Endometrial microvascular endothelial cells (primary cell): ENCODE measurements around the gene SLC6A19. TPM values are rescaled to one million over a fixed set of nuclear protein-coding genes. Genes with fewer than 3 reads are reported as not detected.
"Not testable (repeated sequence)": the region's sequence is repeated elsewhere in the genome, so short reads cannot be mapped to it uniquely, and the experiment has no call there.

Experiments
- in situ Hi-C: cut with HindIII; loops from 2 replicates; pipeline ENCODE4 v1.10.0; 2017; ENCODE audit warnings: low sequenced_read_pairs, low pct_unique_long_range_greater_than_20kb; ENCODE audit errors: inconsistent ontology term
- total RNA-seq: library from RNA; depleted of rRNA; stranded (reverse); fragments of >200 nt; gene quantifications from one replicate; pipeline ENCODE4 v1.2.3, GENCODE V29; 2015; ENCODE audit errors: inconsistent ontology term

Gene SLC6A19
- total RNA-seq, 1 donor from 2014 or later = not detected

DNA sequence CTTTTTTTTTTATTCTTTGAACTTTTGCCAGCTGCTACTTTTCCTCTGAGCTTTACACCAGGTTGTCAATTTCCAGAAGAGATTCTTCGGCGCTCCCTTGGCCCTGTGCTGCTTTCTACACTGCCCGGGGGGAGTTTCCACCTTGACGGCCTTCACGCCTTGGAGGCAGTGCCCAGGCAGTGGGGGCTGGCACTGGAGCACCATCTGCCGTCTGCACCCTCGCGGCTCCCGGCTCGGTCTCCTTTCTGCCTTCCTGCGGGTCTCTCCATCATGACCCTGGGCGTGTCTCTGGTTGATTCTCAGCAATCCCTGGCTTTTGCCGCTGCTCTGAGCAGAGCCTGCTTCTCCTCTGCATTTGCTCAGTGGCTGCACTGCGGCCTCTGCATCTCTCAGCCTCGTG is 26.7 kb downstream of the SLC6A19 start:
- in situ Hi-C loops = no loop called here

DNA sequence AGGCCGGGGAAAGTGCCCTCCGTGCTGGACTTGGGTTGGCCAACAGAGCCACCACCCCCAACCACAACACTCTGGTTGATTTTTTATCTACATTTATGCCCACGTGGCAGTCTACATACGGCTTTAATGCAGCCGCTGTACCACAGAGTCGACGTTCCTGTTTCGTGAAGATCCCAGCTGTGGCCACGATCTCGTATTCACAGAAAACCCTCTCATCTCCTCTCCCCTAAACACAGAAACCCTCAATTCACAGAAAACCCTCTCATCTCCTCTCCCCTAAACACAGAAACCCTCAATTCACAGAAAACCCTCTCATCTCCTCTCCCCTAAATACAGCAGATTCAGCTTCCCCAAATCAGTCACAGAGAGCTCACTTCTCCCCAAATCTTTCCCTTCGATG is 27.6 kb downstream of the SLC6A19 start:
- in situ Hi-C loops = not testable (repeated sequence)

GRCh38 chr5:1229822-1230221 is 28.4 kb downstream of the SLC6A19 start:
- in situ Hi-C loops = no loop called here

- in situ Hi-C loops = no loop called here
These were observed 29.2 kb downstream of the SLC6A19 start for GRCh38 chr5:1230551-1230950.

GRCh38 chr5:1231354-1231905 is 30.0 kb downstream of the SLC6A19 start:
- in situ Hi-C loops = no loop called here

GRCh38 chr5:1232780-1233179 is 31.4 kb downstream of the SLC6A19 start:
- in situ Hi-C loops = no loop called here

- in situ Hi-C loops = no loop called here
These were observed 34.0 kb downstream of the SLC6A19 start for GRCh38 chr5:1235379-1235778.

GRCh38 chr5:1235838-1236237 is 34.4 kb downstream of the SLC6A19 start:
- in situ Hi-C loops = no loop called here

DNA sequence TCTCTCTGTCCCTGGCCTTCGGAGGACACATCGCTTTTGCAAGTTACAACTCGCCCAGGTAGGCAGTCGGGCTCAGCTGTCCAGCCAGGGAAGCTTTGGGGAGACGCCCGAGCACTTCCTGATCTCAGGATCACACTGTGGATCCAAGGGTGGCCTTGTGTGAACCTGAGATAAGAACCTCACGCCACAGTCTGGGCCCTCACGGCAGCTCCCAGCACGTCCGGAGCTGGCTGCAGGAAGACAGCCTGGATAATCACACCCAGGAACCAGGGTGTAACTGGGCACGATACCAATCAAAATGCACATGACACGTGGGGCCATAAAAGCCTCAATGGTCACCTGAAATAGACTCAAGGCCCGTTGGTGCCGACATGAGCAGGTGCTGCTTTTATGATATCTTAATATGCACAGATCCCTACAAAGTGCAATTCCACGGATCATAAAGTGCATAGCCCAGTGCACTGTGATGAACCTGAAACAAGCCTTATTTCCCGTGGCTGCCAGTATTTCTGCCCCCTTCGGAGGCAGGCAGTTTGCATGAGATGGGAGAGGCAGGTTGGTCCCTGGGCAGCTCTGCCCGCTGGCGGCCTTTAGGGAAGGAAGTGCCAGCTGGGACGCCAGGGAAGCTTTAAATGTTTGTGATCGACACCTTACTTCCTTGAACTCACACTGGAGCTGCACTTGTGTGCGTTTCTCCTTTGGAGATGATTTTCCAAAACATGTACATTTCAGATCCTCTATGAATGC is 38.3 kb downstream of the SLC6A19 start:
- in situ Hi-C loops = no loop called here

DNA sequence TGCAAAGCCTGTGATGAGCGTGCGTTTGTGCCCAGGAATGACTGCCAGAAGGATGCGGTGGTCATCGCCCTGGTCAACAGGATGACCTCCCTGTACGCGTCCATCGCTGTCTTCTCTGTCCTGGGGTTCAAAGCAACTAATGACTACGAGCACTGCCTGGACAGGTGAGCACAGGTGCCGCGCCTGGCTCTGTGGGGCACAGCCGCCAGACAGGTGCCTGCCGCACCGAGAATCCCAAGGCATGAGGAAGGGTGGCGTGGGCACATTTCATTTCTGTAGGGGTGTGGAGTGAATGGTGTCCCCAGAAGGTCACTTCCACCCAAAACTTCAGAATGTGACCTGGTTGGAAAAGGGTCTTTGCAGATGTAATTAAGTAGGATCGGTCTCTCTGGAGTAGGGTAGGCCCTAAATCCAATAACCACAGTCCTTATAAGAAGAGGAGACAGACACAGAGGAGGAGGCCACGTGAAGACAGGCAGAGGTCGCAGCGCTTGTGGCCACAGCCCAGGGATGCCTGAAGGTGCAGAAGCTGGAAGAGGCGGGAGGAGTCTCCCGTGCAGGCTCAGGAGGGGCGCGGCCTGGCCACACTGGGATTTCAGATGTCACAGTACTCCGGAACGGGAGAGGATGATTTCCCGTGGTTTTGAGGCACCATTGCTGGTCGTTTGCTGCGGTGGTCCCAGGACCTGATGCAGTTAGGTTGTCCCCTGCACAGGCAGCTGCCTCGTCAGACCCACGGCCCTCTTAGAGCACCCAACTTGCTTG is 39.3 kb downstream of the SLC6A19 start:
- in situ Hi-C loops = no loop called here

GRCh38 chr5:1241509-1242080 is 40.2 kb downstream of the SLC6A19 start:
- in situ Hi-C loops = no loop called here

GRCh38 chr5:1242733-1243486 is 41.5 kb downstream of the SLC6A19 start:
- in situ Hi-C loops = no loop called here

DNA sequence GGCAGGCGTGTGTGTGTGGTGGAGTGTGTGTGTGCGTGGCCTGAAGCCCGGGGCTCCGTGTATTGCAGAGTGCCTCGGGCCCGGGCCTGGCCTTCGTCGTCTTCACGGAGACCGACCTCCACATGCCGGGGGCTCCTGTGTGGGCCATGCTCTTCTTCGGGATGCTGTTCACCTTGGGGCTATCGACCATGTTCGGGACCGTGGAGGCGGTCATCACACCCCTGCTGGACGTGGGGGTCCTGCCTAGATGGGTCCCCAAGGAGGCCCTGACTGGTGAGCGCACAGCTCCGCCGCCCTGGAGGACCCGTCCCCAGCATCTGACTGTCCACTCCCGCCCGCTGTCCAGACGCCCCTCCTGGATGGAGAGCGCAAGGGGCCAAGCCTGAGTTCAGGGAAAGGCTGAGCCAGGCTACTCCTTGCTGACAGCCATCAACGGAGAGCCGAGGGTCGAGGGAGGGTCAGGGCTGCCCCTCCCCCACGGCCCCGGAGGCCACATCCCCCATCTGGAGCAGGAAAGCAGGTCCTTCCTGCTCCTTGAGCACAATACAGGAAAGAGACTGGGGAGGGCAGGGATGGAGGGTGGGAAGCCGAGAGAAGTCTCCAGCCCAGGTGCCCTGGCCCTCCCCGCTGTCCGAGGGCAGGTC is 42.2 kb downstream of the SLC6A19 start:
- in situ Hi-C loops = no loop called here

- in situ Hi-C loops = no loop called here
These were observed 42.9 kb downstream of the SLC6A19 start for GRCh38 chr5:1244255-1244654.

GRCh38 chr5:1244976-1245375 is 43.6 kb downstream of the SLC6A19 start:
- in situ Hi-C loops = no loop called here

DNA sequence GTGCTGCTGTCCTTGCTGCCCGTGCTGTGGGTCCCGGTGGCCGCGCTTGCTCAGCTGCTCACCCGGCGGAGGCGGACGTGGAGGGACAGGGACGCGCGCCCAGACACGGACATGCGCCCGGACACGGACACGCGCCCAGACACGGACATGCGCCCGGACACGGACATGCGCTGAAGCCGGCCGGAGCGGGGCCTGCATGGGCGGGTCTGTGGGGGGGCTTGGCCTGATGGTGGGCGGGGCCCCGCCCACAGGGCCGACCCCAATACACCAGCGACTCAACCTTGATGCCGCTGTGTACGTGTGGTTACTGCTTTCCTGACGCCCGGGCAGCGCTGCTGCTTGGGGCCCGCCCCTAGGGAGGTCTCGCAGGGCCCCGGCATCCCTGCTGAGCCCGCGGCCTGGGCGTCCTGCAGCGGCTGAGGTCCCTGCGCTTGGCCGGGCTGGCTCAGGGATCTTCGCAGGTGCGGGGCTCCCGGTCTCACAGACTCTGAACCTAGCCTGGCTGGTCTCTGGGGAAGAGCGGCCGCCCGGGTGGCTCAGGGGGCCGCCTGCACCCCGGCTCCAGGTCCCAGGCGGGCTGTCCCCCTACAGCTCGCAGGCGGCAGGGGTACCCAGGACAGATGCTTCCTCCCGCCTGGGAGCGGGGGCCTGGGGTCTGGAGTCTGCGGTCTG is 44.6 kb downstream of the SLC6A19 start:
- in situ Hi-C loops = no loop called here

DNA sequence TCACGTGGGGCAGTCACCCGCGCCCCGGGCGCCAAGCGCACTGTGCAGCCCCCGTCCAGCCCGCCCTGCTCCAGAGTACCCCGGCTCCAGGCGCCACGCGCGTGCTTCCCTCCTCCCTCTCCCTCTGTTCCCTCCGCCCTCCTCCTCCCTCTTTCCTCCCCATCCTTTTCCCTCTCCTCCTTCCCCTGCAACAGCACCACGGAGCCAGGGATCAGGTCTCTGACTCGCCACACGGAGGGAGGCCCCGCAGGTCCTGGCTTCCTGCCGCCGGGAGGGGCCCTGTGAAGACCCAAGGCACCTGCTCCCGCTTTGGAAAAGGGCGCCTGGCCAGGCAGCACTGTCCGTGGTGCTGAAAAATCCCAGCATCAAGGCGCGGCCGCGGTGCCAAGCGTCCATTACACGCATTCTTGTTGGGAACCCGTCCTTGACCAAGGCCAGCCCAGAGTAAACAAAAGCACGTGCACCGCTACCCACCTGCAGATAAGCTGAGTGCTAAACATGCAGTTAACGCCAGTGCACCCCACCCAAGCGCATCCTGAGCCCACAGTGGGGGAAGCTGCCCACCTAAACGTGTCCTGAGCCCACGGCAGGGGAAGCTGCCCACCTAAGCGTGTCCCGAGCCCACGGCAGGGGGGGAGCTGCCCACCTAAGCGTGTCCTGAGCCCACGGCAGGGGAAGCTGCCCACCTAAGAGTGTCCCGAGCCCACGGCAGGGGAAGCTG is 45.5 kb downstream of the SLC6A19 start:
- in situ Hi-C loops = no loop called here

DNA sequence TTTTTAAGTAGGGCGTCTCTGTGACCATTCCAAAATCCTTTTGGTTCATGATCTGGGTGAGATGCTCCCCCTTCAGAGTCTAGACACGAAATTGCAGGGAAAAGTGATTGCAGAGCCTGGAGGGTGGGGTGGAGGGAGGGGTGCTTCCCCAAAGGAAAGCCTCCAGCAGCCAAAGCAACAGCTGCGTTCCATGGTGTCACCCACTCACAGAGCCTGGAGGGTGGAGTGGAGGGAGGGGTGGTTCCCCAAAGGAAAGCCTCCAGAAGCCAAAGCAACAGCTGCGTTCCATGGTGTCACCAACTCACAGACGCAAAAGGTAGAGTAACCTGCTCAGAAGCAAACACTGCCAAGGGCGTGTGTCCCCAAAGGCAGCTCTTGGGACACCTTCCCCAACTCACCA is 46.4 kb downstream of the SLC6A19 start:
- in situ Hi-C loops = no loop called here
